Neural cell (in vitro differentiated cells): Measurements from ENCODE around the gene STAT6. TPM values are rescaled to one million over a fixed set of nuclear protein-coding genes. Genes with fewer than 3 reads are reported as not detected.

Experiments used
- H2AFZ ChIP-seq: fragments of 200-600, 300-800 bp; sonication (generic), shearing (Covaris generic); 2 replicates; pipeline ENCODE4 v1.6.0; 2014; ENCODE audit warnings: low read depth, mild to moderate bottlenecking, antibody characterized with exemption, low read length, moderate library complexity
- H3F3A ChIP-seq: fragments of 200-600 bp; shearing (Covaris generic); 2 replicates; pipeline ENCODE4 v1.6.1; 2016; ENCODE audit warnings: mild to moderate bottlenecking, moderate library complexity, mixed read lengths, antibody characterized with exemption, low read length; ENCODE audit not compliant: insufficient read depth, poor library complexity, severe bottlenecking
- H3K27ac ChIP-seq: fragments of 200-600, 300-800 bp; sonication (generic), shearing (Covaris generic); 2 replicates; pipeline ENCODE4 v1.5.1; 2014; ENCODE audit warnings: mild to moderate bottlenecking, low read length, moderate library complexity
- H3K27me3 ChIP-seq: fragments of 300-800, 200-600 bp; sonication (generic), shearing (Covaris generic); 2 replicates; pipeline ENCODE4 v1.6.0; 2014; ENCODE audit warnings: mild to moderate bottlenecking, low read depth, low read length, moderate library complexity; ENCODE audit not compliant: insufficient read depth
- H3K36me3 ChIP-seq: fragments of 300-800, 200-600 bp; sonication (generic), shearing (Covaris generic); 2 replicates; pipeline ENCODE4 v1.5.1; 2014; ENCODE audit warnings: mild to moderate bottlenecking, antibody characterized with exemption, low read length, moderate library complexity; ENCODE audit not compliant: insufficient read depth
- H3K4me2 ChIP-seq: fragments of 300-800, 200-600 bp; sonication (generic), shearing (Covaris generic); 2 replicates; pipeline ENCODE4 v1.6.0; 2014; ENCODE audit warnings: mild to moderate bottlenecking, low read length
- H3K4me3 ChIP-seq: fragments of 300-800, 200-600 bp; sonication (generic), shearing (Covaris generic); 2 replicates; pipeline ENCODE4 v1.5.1; 2014; ENCODE audit warnings: mild to moderate bottlenecking, low read length, moderate library complexity
- H3K79me2 ChIP-seq: fragments of 200-600 bp; shearing (Covaris generic); replicated peaks from 2 replicates; pipeline ENCODE4 v1.6.0; 2014; ENCODE audit warnings: mild to moderate bottlenecking, low read length, moderate library complexity; ENCODE audit not compliant: insufficient read depth
- H3K9ac ChIP-seq: fragments of 300-800, 200-600 bp; sonication (generic), shearing (Covaris generic); 2 replicates; pipeline ENCODE4 v1.6.1; 2016; ENCODE audit warnings: mild to moderate bottlenecking, low read length, mixed read lengths
- H3K9me2 ChIP-seq: fragments of 200-600 bp; shearing (Covaris generic); 2 replicates; pipeline ENCODE4 v1.6.1; 2016; ENCODE audit warnings: mild to moderate bottlenecking, low read length, mixed read lengths; ENCODE audit not compliant: insufficient read depth
- H3K9me3 ChIP-seq: fragments of 200-600, 300-800 bp; sonication (generic), shearing (Covaris generic); 2 replicates; pipeline ENCODE4 v1.6.1; 2016; ENCODE audit warnings: mild to moderate bottlenecking, mixed run types, low read length, moderate library complexity, mixed read lengths
- H4K20me1 ChIP-seq: fragments of 200-600 bp; shearing (Covaris generic); 2 replicates; pipeline ENCODE4 v1.6.1; 2016; ENCODE audit warnings: mild to moderate bottlenecking, mixed run types; ENCODE audit not compliant: insufficient read depth
- EP300 ChIP-seq: fragments of 450-650 bp; conservative IDR thresholded peaks from 2 replicates; pipeline ENCODE4 v1.6.1; 2014; ENCODE audit warnings: antibody characterized with exemption, mild to moderate bottlenecking, moderate library complexity; ENCODE audit not compliant: poor library complexity, severe bottlenecking
- EZH2 ChIP-seq: fragments of 200-600, 300-800 bp; shearing (Covaris generic), sonication (generic); IDR thresholded peaks from 2 replicates; pipeline ENCODE4 v1.6.1; 2014; ENCODE audit warnings: antibody characterized with exemption, low read length, borderline replicate concordance, mild to moderate bottlenecking; ENCODE audit not compliant: insufficient read depth, poor library complexity, severe bottlenecking
- MXI1 ChIP-seq: fragments of 450-650 bp; conservative IDR thresholded peaks from 2 replicates; pipeline ENCODE4 v1.6.1; 2014; ENCODE audit warnings: antibody characterized with exemption, mild to moderate bottlenecking; ENCODE audit not compliant: poor library complexity, severe bottlenecking
- POLR2AphosphoS5 ChIP-seq: IDR thresholded peaks from 2 replicates; pipeline ENCODE4 v1.6.1; 2012
- RAD21 ChIP-seq: fragments of 450-650 bp; conservative IDR thresholded peaks from 2 replicates; pipeline ENCODE4 v1.6.1; 2014; ENCODE audit warnings: antibody characterized with exemption, mild to moderate bottlenecking, moderate library complexity
- REST ChIP-seq: IDR thresholded peaks from 2 replicates; pipeline ENCODE4 v1.6.1; 2012; ENCODE audit warnings: borderline replicate concordance
- SMC3 ChIP-seq: fragments of 450-650 bp; conservative IDR thresholded peaks from 2 replicates; pipeline ENCODE4 v1.6.1; 2014; ENCODE audit warnings: antibody characterized with exemption, mild to moderate bottlenecking, moderate library complexity; ENCODE audit not compliant: poor library complexity
- TAF1 ChIP-seq: IDR thresholded peaks from 2 replicates; pipeline ENCODE4 v1.6.1; 2012; ENCODE audit warnings: low read depth
- polyA plus RNA-seq: library from polyadenylated mRNA; depleted of rRNA; stranded (reverse); fragments of >200 nt; gene quantifications from 2 replicates; pipeline ENCODE4 v1.2.3, GENCODE V29; 2014
- TF ChIP-seq, protein P1 (sequence below): fragments of 450-650 bp; IDR thresholded peaks from 2 replicates; pipeline ENCODE4 v1.5.1; 2014; ENCODE audit warnings: antibody characterized with exemption, mild to moderate bottlenecking, moderate library complexity; ENCODE audit not compliant: poor library complexity, severe bottlenecking

STAT6 gene
- polyA plus RNA-seq, 1 donor from 2014 or later = not detected

- H3K27ac ChIP-seq = no peak overlapping the region
- no peak overlapping the region for H3K9ac ChIP-seq
- no peaks in the 10 kb centered on the region for H3F3A ChIP-seq
- no peak overlapping the region for H2AFZ ChIP-seq
- peaks cover under 1% of the 10 kb centered on the region for H4K20me1 ChIP-seq
- peaks cover 25% of the 10 kb centered on the region for H3K79me2 ChIP-seq
- TF ChIP-seq MXI1 (no peak), RAD21 (no peak), REST (no peak), EZH2 (no peak), EP300 (no peak), TAF1 (no peak), POLR2AphosphoS5 (no peak)
- H3K4me2 ChIP-seq = no peak overlapping the region
- no peak overlapping the region for H3K4me3 ChIP-seq
- H3K9me3 ChIP-seq = no peaks in the 10 kb centered on the region
- H3K36me3 ChIP-seq = no peaks in the 10 kb centered on the region
- no peaks in the 10 kb centered on the region for H3K27me3 ChIP-seq
- H3K9me2 ChIP-seq = no peaks in the 10 kb centered on the region
Measured at GRCh38 chr12:57126061-57126460, 14.9 kb upstream of the STAT6 start.

DNA sequence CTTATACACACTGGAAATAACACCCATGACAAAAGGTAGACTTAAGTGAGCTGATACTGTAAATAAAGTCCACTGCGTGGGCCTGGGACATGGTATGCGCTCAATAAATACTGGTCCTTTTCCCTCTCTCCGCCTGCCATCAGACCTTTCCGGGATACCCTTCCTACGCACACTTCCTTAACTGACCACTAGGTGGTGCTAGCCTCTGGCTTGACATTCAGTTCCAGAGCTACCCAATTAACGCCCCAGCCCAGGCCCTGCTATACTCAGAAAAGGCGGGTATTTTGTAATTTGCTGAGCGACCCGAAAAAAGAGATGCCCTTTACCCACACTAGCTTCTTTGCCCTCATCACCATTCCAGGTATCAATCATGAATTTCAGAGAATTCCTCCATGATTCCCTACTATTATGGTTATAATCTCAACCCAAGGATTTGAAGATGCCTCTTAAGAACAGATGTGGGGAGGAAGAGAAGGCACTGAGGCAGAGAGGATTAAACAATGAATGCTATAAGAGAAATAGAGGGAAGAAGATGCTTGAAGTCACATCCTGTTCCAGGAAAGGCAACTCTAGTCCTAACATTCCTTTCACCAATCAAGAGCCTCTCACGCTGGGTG lies 13.2 kb upstream of the STAT6 start:
- Histone ChIP-seq H3K9me3 (no peaks in the 10 kb centered on the region), H3K4me2 (no peak overlapping the region), H3F3A (no peaks in the 10 kb centered on the region), H3K27ac (no peak overlapping the region), H3K36me3 (no peaks in the 10 kb centered on the region), H3K9ac (no peak overlapping the region), H4K20me1 (no peaks in the 10 kb centered on the region), H3K4me3 (no peak overlapping the region), H3K9me2 (no peaks in the 10 kb centered on the region), H3K27me3 (no peaks in the 10 kb centered on the region), H2AFZ (no peak overlapping the region), H3K79me2 (peaks cover 8% of the 10 kb centered on the region)
- TF ChIP-seq POLR2AphosphoS5 (no peak), RAD21 (peak; percentile 64), EP300 (no peak), TAF1 (no peak), REST (no peak), EZH2 (no peak), MXI1 (no peak), SMC3 (peak; percentile 70)
- TF ChIP-seq, protein P1, sequence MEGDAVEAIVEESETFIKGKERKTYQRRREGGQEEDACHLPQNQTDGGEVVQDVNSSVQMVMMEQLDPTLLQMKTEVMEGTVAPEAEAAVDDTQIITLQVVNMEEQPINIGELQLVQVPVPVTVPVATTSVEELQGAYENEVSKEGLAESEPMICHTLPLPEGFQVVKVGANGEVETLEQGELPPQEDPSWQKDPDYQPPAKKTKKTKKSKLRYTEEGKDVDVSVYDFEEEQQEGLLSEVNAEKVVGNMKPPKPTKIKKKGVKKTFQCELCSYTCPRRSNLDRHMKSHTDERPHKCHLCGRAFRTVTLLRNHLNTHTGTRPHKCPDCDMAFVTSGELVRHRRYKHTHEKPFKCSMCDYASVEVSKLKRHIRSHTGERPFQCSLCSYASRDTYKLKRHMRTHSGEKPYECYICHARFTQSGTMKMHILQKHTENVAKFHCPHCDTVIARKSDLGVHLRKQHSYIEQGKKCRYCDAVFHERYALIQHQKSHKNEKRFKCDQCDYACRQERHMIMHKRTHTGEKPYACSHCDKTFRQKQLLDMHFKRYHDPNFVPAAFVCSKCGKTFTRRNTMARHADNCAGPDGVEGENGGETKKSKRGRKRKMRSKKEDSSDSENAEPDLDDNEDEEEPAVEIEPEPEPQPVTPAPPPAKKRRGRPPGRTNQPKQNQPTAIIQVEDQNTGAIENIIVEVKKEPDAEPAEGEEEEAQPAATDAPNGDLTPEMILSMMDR = peak; percentile 82
